ENCODE measurements around the gene OXCT2. TPM values are rescaled to one million over a fixed set of nuclear protein-coding genes. Genes with fewer than 3 reads are reported as not detected.

The OXCT2 gene
- total RNA-seq, 1 donor from 2014 or later, result 0.77 TPM

Other genes starting within 250 kb of the OXCT2 start
- 246 TPM for gene PABPC4, start 194.6 kb downstream of the OXCT2 start, total RNA-seq
- 15.0 TPM for gene HEYL, start 131.7 kb downstream of the OXCT2 start, total RNA-seq
- 39.6 TPM for gene NT5C1A, start 99.2 kb downstream of the OXCT2 start, total RNA-seq
- gene HPCAL4, start 79.9 kb downstream of the OXCT2 start, total RNA-seq, result 2.4 TPM
- gene PPIE, start 32.5 kb downstream of the OXCT2 start, total RNA-seq, result 33.7 TPM
- 0.40 TPM for gene BMP8B, start 17.5 kb upstream of the OXCT2 start, total RNA-seq
- 17.4 TPM for gene TRIT1, start 112.2 kb upstream of the OXCT2 start, total RNA-seq
- 1.5 TPM for gene MYCL, start 130.6 kb upstream of the OXCT2 start, total RNA-seq
- gene MFSD2A, start 183.8 kb upstream of the OXCT2 start, total RNA-seq, result 0.84 TPM

Data from left ventricle myocardium superior (tissue), 1 donor.